Activated naive CD8-positive, alpha-beta T cell treated with anti-CD3 and anti-CD28 coated beads, Interleukin-2, amount 10 ng/mL, durations not matched to agents 7 days and 5 days (primary cell): Measurements from ENCODE around the gene MSH3. TPM values are rescaled to one million over a fixed set of nuclear protein-coding genes. Genes with fewer than 3 reads are reported as not detected.

Experiments
- ATAC-seq: fragments of 150-1000 bp; cut with Tn5 transposase; one replicate; pipeline ENCODE4 v1.10.0; 2021; ENCODE audit warnings: low read depth, moderate library complexity
- POLR2A ChIA-PET: fragments of 350-600 bp; sonication (Branson Sonifier 250); formaldehyde crosslinking; loops from one replicate; lab custom pipeline; 2021; ENCODE audit warnings: antibody characterized with exemption; lab: Charles Lee
- DNase-seq: peaks from one replicate; pipeline ENCODE4 v3.0.0; 2021
- H3K27ac Mint-ChIP-seq: one replicate; pipeline ENCODE4 v1.8.0; 2022; ENCODE audit warnings: mild to moderate bottlenecking, mixed read lengths
- H3K27me3 Mint-ChIP-seq: one replicate; pipeline ENCODE4 v1.8.0; 2022; ENCODE audit warnings: mild to moderate bottlenecking, moderate library complexity, mixed read lengths
- H3K36me3 Mint-ChIP-seq: one replicate; pipeline ENCODE4 v1.8.0; 2021; ENCODE audit warnings: mild to moderate bottlenecking, mixed read lengths
- H3K4me1 Mint-ChIP-seq: one replicate; pipeline ENCODE4 v1.8.0; 2021; ENCODE audit warnings: mixed read lengths
- H3K4me3 Mint-ChIP-seq: one replicate; pipeline ENCODE4 v1.8.0; 2022; ENCODE audit warnings: mild to moderate bottlenecking, moderate library complexity, mixed read lengths
- H3K9me3 Mint-ChIP-seq: one replicate; pipeline ENCODE4 v1.8.0; 2021; ENCODE audit warnings: mixed read lengths
- total RNA-seq, 2 experiments: library from RNA; stranded (reverse); gene quantifications; one replicate each; pipeline ENCODE4 v1.2.3, GENCODE V29; 2021

Gene MSH3
- total RNA-seq, 2 experiments from 2014 or later, result 18.1 to 18.6 TPM

- peaks cover 19% of the 10 kb centered on the region for H3K4me1 Mint-ChIP-seq
- DNase-seq (no peak), ATAC-seq (no peak)
- H3K9me3 Mint-ChIP-seq, result no peaks in the 10 kb centered on the region
- no peaks in the 10 kb centered on the region for H3K27me3 Mint-ChIP-seq
- POLR2A ChIA-PET, result interaction anchor here (0.6 kb wide), 1 partner anchor 61 kb away, joined by 3 read pairs; no protein-coding TSS in a partner anchor
- H3K27ac Mint-ChIP-seq, result no peak overlapping the region
- H3K4me3 Mint-ChIP-seq, result no peak overlapping the region
- H3K36me3 Mint-ChIP-seq, result peaks cover 26% of the 10 kb centered on the region
These were observed 48.8 kb downstream of the MSH3 start for GRCh38 chr5:80703291-80703690.

- no peaks in the 10 kb centered on the region for H3K9me3 Mint-ChIP-seq
- H3K4me3 Mint-ChIP-seq, result no peak overlapping the region
These were observed 49.3 kb downstream of the MSH3 start for GRCh38 chr5:80703747-80704146.

GRCh38 chr5:80704221-80704620, 49.8 kb downstream of the MSH3 start:
- Mint-ChIP-seq H3K4me1 (peaks cover 19% of the 10 kb centered on the region), H3K27me3 (no peaks in the 10 kb centered on the region), H3K4me3 (no peak overlapping the region), H3K27ac (peak overlapping the region; percentile 39), H3K36me3 (peaks cover 23% of the 10 kb centered on the region), H3K9me3 (no peaks in the 10 kb centered on the region)
- no peak for DNase-seq
- POLR2A ChIA-PET, result no interaction called here
- ATAC-seq, result no peak

More at GRCh38 chr5:80703747-80704146, 49.3 kb downstream of the MSH3 start:
- no peak for ATAC-seq
- no peak for DNase-seq
- H3K36me3 Mint-ChIP-seq, result peaks cover 23% of the 10 kb centered on the region
- H3K4me1 Mint-ChIP-seq, result peaks cover 19% of the 10 kb centered on the region
- POLR2A ChIA-PET, result no interaction called here
- peak overlapping the region; percentile 39 for H3K27ac Mint-ChIP-seq
- no peaks in the 10 kb centered on the region for H3K27me3 Mint-ChIP-seq

GRCh38 chr5:80705216-80705769, 50.8 kb downstream of the MSH3 start:
- no peak overlapping the region for H3K4me3 Mint-ChIP-seq

GRCh38 chr5:80705801-80706200, 51.3 kb downstream of the MSH3 start:
- peaks cover 27% of the 10 kb centered on the region for H3K36me3 Mint-ChIP-seq
- no peak overlapping the region for H3K4me3 Mint-ChIP-seq
- no peak overlapping the region for H3K27ac Mint-ChIP-seq
- POLR2A ChIA-PET, result interaction anchor here (0.5 kb wide), 1 partner anchor 25 kb away, joined by 3 read pairs; no protein-coding TSS in a partner anchor
- DNase-seq (no peak), ATAC-seq (no peak)
- no peaks in the 10 kb centered on the region for H3K27me3 Mint-ChIP-seq
- no peaks in the 10 kb centered on the region for H3K9me3 Mint-ChIP-seq
- H3K4me1 Mint-ChIP-seq, result peaks cover 29% of the 10 kb centered on the region

More at GRCh38 chr5:80705216-80705769, 50.8 kb downstream of the MSH3 start:
- DNase-seq (no peak), ATAC-seq (no peak)
- peaks cover 24% of the 10 kb centered on the region for H3K4me1 Mint-ChIP-seq
- peaks cover 27% of the 10 kb centered on the region for H3K36me3 Mint-ChIP-seq
- H3K27ac Mint-ChIP-seq, result no peak overlapping the region
- no peaks in the 10 kb centered on the region for H3K27me3 Mint-ChIP-seq
- POLR2A ChIA-PET, result no interaction called here
- no peaks in the 10 kb centered on the region for H3K9me3 Mint-ChIP-seq

- ATAC-seq (no peak), DNase-seq (no peak)
- H3K9me3 Mint-ChIP-seq, result no peaks in the 10 kb centered on the region
- H3K27me3 Mint-ChIP-seq, result no peaks in the 10 kb centered on the region
- H3K4me3 Mint-ChIP-seq, result no peak overlapping the region
- H3K36me3 Mint-ChIP-seq, result peaks cover 22% of the 10 kb centered on the region
- POLR2A ChIA-PET, result no interaction called here
- H3K27ac Mint-ChIP-seq, result no peak overlapping the region
- peaks cover 28% of the 10 kb centered on the region for H3K4me1 Mint-ChIP-seq
These were observed 52.5 kb downstream of the MSH3 start for GRCh38 chr5:80706835-80707447.

GRCh38 chr5:80707645-80708044, 53.2 kb downstream of the MSH3 start:
- no peak for ATAC-seq
- Mint-ChIP-seq H3K27me3 (no peaks in the 10 kb centered on the region), H3K9me3 (no peaks in the 10 kb centered on the region), H3K36me3 (peaks cover 21% of the 10 kb centered on the region), H3K4me1 (peaks cover 28% of the 10 kb centered on the region), H3K4me3 (no peak overlapping the region), H3K27ac (no peak overlapping the region)
- POLR2A ChIA-PET, result no interaction called here
- no peak for DNase-seq

GRCh38 chr5:80711216-80711615, 56.8 kb downstream of the MSH3 start:
- no peak overlapping the region for H3K4me3 Mint-ChIP-seq
- ATAC-seq, result no peak
- POLR2A ChIA-PET, result no interaction called here
- DNase-seq, result no peak
- H3K9me3 Mint-ChIP-seq, result no peaks in the 10 kb centered on the region
- H3K4me1 Mint-ChIP-seq, result peaks cover 25% of the 10 kb centered on the region
- H3K27ac Mint-ChIP-seq, result no peak overlapping the region
- peaks cover 33% of the 10 kb centered on the region for H3K36me3 Mint-ChIP-seq
- no peaks in the 10 kb centered on the region for H3K27me3 Mint-ChIP-seq

GRCh38 chr5:80711938-80712337, 57.5 kb downstream of the MSH3 start:
- Mint-ChIP-seq H3K4me1 (peaks cover 25% of the 10 kb centered on the region), H3K4me3 (no peak overlapping the region), H3K27ac (no peak overlapping the region), H3K36me3 (peaks cover 37% of the 10 kb centered on the region), H3K27me3 (no peaks in the 10 kb centered on the region), H3K9me3 (no peaks in the 10 kb centered on the region)
- POLR2A ChIA-PET, result no interaction called here
- no peak for DNase-seq
- no peak for ATAC-seq

- Mint-ChIP-seq H3K27me3 (no peaks in the 10 kb centered on the region), H3K27ac (no peak overlapping the region), H3K4me1 (peaks cover 25% of the 10 kb centered on the region), H3K9me3 (no peaks in the 10 kb centered on the region), H3K36me3 (peaks cover 38% of the 10 kb centered on the region), H3K4me3 (no peak overlapping the region)
- POLR2A ChIA-PET, result no interaction called here
- no peak for DNase-seq
- ATAC-seq, result no peak
These were observed 58.5 kb downstream of the MSH3 start for GRCh38 chr5:80712919-80713318.

GRCh38 chr5:80713631-80714030, 59.2 kb downstream of the MSH3 start:
- Mint-ChIP-seq H3K36me3 (peaks cover 44% of the 10 kb centered on the region), H3K4me1 (peaks cover 25% of the 10 kb centered on the region), H3K4me3 (no peak overlapping the region), H3K9me3 (no peaks in the 10 kb centered on the region), H3K27me3 (no peaks in the 10 kb centered on the region), H3K27ac (no peak overlapping the region)
- ATAC-seq (no peak), DNase-seq (no peak)
- POLR2A ChIA-PET, result no interaction called here

GRCh38 chr5:80714570-80715298, 60.3 kb downstream of the MSH3 start:
- Mint-ChIP-seq H3K36me3 (peaks cover 47% of the 10 kb centered on the region), H3K9me3 (peaks cover 3% of the 10 kb centered on the region), H3K4me3 (no peak overlapping the region), H3K27me3 (no peaks in the 10 kb centered on the region), H3K27ac (no peak overlapping the region), H3K4me1 (peaks cover 24% of the 10 kb centered on the region)
- no peak for ATAC-seq
- no peak for DNase-seq
- POLR2A ChIA-PET, result no interaction called here

GRCh38 chr5:80715887-80716286, 61.4 kb downstream of the MSH3 start:
- DNase-seq (no peak), ATAC-seq (no peak)
- peaks cover 14% of the 10 kb centered on the region for H3K4me1 Mint-ChIP-seq
- H3K9me3 Mint-ChIP-seq, result peaks cover 7% of the 10 kb centered on the region
- H3K27ac Mint-ChIP-seq, result no peak overlapping the region
- POLR2A ChIA-PET, result no interaction called here
- H3K4me3 Mint-ChIP-seq, result no peak overlapping the region
- H3K36me3 Mint-ChIP-seq, result peaks cover 54% of the 10 kb centered on the region
- H3K27me3 Mint-ChIP-seq, result no peaks in the 10 kb centered on the region

- no peaks in the 10 kb centered on the region for H3K27me3 Mint-ChIP-seq
- peak overlapping the region; percentile 4 for H3K27ac Mint-ChIP-seq
- no peak for ATAC-seq
- H3K4me1 Mint-ChIP-seq, result peaks cover 3% of the 10 kb centered on the region
- peaks cover 7% of the 10 kb centered on the region for H3K9me3 Mint-ChIP-seq
- POLR2A ChIA-PET, result no interaction called here
- peaks cover 49% of the 10 kb centered on the region for H3K36me3 Mint-ChIP-seq
- DNase-seq, result no peak
- no peak overlapping the region for H3K4me3 Mint-ChIP-seq
These were observed 65.7 kb downstream of the MSH3 start for GRCh38 chr5:80720181-80720580.
